HUES64 (cell line): ENCODE results near the gene EEIG1.

Source experiments
- H3K27ac ChIP-seq: 2 replicates; pipeline ENCODE4 v1.7.0; 2013; ENCODE audit warnings: low read depth, low read length, inconsistent platforms
- H3K27me3 ChIP-seq: 2 replicates; pipeline ENCODE4 v1.6.1; 2013; ENCODE audit warnings: mild to moderate bottlenecking, low read length; ENCODE audit not compliant: insufficient read depth
- H3K36me3 ChIP-seq: 2 replicates; pipeline ENCODE4 v1.6.1; 2013; ENCODE audit warnings: mild to moderate bottlenecking, low read length; ENCODE audit not compliant: insufficient read depth
- H3K4me1 ChIP-seq: 2 replicates; pipeline ENCODE4 v1.6.1; 2013; ENCODE audit warnings: mild to moderate bottlenecking, low read length, moderate library complexity; ENCODE audit not compliant: insufficient read depth
- H3K4me3 ChIP-seq: 2 replicates; pipeline ENCODE4 v1.5.1; 2013; ENCODE audit warnings: mild to moderate bottlenecking, low read length, moderate library complexity
- H3K9ac ChIP-seq: 2 replicates; pipeline ENCODE4 v1.6.1; 2013; ENCODE audit warnings: mild to moderate bottlenecking, low read depth, low read length
- H3K9me3 ChIP-seq: 2 replicates; pipeline ENCODE4 v1.6.1; 2013; ENCODE audit warnings: low read depth, low read length; ENCODE audit not compliant: insufficient read depth
- WGBS: fragments of 150-250, 120-280 bp; methylation state at CpG from one replicate; pipeline ENCODE4 v1.1.7; 2013; ENCODE audit warnings: missing lambda C conversion rate; 5-methylcytosine and 5-hydroxymethylcytosine counted together

Gene EEIG1

DNA sequence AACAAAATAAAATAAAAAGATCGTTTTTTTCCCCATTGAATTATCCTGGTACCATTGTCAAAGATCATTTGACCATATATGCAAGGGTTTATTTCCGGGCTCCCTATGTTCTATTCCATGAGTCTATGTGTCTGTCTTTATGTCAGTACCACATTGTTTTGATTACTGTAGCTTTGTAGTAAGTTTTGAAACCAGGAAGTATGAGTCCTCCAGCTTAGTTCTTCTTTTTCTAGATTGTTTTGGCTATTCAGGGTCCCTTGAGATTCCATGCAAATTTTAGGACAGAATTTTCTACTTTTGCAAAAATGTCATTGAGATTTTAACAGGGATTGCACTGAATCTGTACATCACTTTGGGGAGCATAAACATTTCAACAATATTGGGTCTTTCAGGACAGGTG lies 18.7 kb upstream of the EEIG1 start:
- Histone ChIP-seq H3K9ac (no peak overlapping the region), H3K4me1 (peaks cover 6% of the 10 kb centered on the region), H3K36me3 (no peaks in the 10 kb centered on the region), H3K27me3 (no peaks in the 10 kb centered on the region), H3K27ac (no peak overlapping the region), H3K9me3 (no peaks in the 10 kb centered on the region), H3K4me3 (no peak overlapping the region)
- 89% methylated on average over 2 of the region's 2 CpGs for WGBS

DNA sequence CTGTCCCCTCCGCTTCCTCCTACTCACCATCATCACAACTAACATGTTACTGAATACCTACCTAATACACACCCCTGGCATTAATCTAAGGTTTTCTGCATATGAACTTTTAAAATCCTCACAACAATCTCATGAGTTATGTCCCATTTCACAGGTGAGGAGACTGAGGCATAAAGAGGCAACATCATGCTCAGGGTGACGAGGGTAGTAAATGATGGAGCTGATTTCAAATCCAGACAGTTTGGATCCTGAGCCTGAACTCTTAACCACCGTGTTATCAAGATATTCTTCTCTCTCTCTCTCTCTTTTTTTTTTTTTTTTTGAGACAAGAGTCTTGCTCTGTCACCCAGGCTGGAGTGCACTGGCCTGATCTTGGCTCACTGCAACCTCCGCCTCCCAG lies 12.9 kb upstream of the EEIG1 start:
- no peaks in the 10 kb centered on the region for H3K4me1 ChIP-seq

DNA sequence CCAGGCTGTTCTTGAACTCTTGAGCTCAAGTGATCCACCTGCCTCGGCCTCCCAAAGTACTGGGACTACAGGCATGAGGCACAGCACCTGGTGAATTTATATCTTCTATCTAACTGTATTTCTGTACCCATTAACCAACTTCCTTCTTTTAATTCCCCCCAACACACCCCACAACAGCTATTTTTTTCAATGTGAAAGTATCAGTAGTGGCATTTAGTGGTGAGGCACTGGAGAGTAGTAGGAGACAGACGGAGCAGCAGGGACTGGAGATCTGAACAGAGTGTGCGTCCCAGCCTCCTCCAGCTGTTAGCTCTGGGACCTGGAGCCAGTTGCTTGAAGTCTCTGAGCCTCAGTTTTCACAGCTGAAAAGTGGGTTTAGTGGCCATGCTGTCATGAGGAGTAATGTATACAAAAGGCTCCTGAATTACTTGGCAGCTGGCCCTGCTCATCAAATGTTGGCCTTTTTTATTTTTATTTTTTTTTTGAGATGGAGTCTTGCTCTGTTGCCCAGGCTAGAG lies 11.0 kb upstream of the EEIG1 start:
- H3K36me3 ChIP-seq = no peaks in the 10 kb centered on the region
- no peaks in the 10 kb centered on the region for H3K27me3 ChIP-seq
- no peak overlapping the region for H3K4me3 ChIP-seq
- no peak overlapping the region for H3K9ac ChIP-seq
- no peak overlapping the region for H3K27ac ChIP-seq
- no peaks in the 10 kb centered on the region for H3K4me1 ChIP-seq
- no peaks in the 10 kb centered on the region for H3K9me3 ChIP-seq
- 92% methylated on average over 3 of the region's 3 CpGs for WGBS

More for the DNA sequence above, 12.9 kb upstream of the EEIG1 start:
- Histone ChIP-seq H3K4me3 (no peak overlapping the region), H3K9ac (no peak overlapping the region), H3K27ac (no peak overlapping the region), H3K36me3 (no peaks in the 10 kb centered on the region), H3K9me3 (no peaks in the 10 kb centered on the region), H3K27me3 (no peaks in the 10 kb centered on the region)
- WGBS = 95% methylated on average over 4 of the region's 4 CpGs

DNA sequence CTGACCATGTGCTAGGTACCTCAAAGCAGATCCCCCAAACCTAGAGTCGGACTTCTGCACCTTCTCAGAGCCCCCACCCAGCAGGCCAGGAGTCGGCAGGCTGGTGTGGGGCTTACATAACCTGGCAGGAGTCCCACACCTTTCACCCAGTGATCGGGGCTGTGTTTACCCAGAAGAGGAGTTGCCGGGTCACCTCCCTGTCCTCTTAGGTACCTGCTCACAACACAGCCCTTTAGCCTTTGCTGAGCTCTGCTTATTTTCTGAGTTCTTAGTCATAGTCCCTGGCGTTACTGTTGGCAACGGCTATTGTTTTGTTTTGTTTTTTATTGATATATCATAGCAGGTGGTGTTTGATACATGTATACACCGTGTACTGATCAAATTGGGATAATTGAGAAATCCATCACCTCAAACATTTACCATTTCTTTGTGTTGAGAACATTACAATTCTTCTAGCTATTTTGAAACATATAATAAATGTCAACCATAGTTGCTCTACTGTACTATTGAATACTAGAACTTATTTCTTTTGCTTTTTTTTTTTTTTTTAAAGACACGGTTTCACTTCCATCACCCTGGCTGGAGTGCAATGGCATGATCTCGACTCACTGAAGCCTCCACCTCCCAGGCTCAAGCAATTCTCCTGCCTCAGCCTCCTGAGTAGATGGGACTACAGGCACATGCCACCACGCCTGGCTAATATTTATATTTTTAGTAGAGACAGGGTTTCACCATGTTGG lies 10.4 kb upstream of the EEIG1 start:
- no peaks in the 10 kb centered on the region for H3K27me3 ChIP-seq
- no peaks in the 10 kb centered on the region for H3K9me3 ChIP-seq
- no peak overlapping the region for H3K27ac ChIP-seq
- 92% methylated on average over 10 of the region's 10 CpGs for WGBS
- no peaks in the 10 kb centered on the region for H3K36me3 ChIP-seq
- no peaks in the 10 kb centered on the region for H3K4me1 ChIP-seq
- H3K9ac ChIP-seq = no peak overlapping the region
- no peak overlapping the region for H3K4me3 ChIP-seq

DNA sequence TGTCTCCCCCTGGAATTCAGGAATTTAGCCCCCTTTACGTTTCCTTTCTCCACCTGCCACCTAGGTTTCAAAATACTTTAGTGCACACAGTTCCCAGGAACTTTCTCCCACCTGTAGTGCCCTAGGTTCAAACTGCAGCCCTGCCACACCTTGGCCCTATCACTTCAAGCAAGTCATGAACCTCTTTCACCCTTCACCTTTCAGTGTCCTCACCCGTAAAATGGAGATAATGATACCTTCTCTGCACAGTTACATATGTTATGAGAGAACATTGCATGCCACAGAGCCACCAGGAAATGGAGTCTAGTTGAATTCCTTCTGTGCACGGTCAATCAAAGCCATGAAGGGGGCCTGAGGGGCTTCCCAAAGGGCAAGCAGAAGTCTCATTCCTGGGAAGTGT lies 9.8 kb upstream of the EEIG1 start:
- Histone ChIP-seq H3K9ac (no peak overlapping the region), H3K27ac (no peak overlapping the region), H3K9me3 (no peaks in the 10 kb centered on the region), H3K27me3 (no peaks in the 10 kb centered on the region), H3K36me3 (no peaks in the 10 kb centered on the region), H3K4me1 (no peaks in the 10 kb centered on the region), H3K4me3 (no peak overlapping the region)
- 90% methylated on average over 3 of the region's 3 CpGs for WGBS

DNA sequence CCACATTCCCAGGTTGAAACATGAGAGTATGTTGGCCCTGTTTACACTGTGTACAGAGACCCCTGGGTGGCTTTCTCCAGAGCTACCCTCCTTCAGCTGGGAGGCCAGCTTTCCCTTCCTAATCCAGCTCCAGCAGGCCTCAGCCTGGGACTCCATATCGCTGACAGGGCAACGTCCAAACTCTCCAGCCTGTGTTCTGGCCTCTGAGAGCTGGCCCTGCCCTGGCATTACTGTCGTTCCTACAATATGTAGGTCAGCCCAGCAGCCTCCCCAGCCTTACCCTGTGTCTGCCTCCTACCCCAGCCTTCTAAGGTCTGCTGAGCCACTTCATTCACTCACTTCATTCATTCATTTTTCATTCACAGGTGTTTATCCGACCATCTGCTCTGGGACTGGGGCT lies 8.3 kb upstream of the EEIG1 start:
- Histone ChIP-seq H3K4me1 (no peaks in the 10 kb centered on the region), H3K36me3 (no peaks in the 10 kb centered on the region), H3K27me3 (no peaks in the 10 kb centered on the region), H3K4me3 (no peak overlapping the region), H3K9ac (no peak overlapping the region), H3K9me3 (no peaks in the 10 kb centered on the region), H3K27ac (no peak overlapping the region)
- WGBS = 89% methylated on average over 4 of the region's 4 CpGs

DNA sequence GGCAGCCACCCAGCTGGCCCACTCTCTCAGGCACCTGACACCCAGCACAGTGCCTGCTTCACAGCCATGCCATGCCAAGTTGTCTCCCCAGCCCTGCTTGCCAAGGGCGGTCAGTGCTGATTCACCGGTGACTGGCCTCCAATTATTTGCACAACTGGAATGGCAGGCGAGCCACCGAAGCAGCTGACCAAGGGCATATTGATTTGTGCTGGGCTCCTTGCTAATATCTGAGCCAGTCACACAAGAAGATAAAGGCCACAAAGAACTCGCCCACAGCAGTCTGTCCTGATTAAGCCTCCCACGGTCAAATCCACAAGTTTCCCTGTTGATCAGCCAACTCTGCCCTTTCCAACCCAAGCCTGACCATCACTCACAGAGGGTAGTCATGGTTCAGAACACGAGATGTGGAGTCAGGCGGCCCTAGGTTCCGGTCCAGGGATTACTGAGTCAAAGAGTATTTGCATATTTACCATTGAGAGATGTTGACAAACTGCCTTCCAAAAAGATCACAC lies 6.4 kb upstream of the EEIG1 start:
- H3K36me3 ChIP-seq = no peaks in the 10 kb centered on the region
- H3K9me3 ChIP-seq = no peaks in the 10 kb centered on the region
- no peaks in the 10 kb centered on the region for H3K4me1 ChIP-seq
- no peak overlapping the region for H3K9ac ChIP-seq
- no peaks in the 10 kb centered on the region for H3K27me3 ChIP-seq
- 94% methylated on average over 9 of the region's 9 CpGs for WGBS
- H3K4me3 ChIP-seq = no peak overlapping the region
- H3K27ac ChIP-seq = no peak overlapping the region

DNA sequence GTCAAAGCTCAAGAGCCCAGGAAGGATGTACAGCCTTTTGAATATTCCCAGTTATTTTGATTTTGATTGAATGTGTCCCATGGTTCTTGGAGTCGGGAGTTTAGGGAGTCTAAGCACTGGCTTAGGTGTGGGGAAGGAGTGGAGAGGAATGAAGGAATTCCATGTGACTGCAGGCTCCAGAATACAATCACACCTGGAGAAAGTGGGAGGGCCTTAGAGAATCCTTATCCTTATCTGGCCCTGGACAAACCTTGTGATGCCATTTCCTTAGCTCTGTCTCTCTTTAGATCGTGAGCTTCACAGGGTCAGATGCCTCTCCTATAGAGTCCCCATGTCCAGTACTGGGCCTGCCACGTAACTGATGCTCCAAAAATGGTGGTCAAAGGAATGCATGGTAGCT lies 4.2 kb upstream of the EEIG1 start:
- 91% methylated on average over 3 of the region's 3 CpGs for WGBS
- no peaks in the 10 kb centered on the region for H3K27me3 ChIP-seq
- H3K36me3 ChIP-seq = no peaks in the 10 kb centered on the region
- peaks cover 6% of the 10 kb centered on the region; the same call in 1 of the 2 replicates for H3K4me1 ChIP-seq
- no peak overlapping the region for H3K9ac ChIP-seq
- no peak overlapping the region for H3K4me3 ChIP-seq
- H3K9me3 ChIP-seq = no peaks in the 10 kb centered on the region
- H3K27ac ChIP-seq = no peak overlapping the region

DNA sequence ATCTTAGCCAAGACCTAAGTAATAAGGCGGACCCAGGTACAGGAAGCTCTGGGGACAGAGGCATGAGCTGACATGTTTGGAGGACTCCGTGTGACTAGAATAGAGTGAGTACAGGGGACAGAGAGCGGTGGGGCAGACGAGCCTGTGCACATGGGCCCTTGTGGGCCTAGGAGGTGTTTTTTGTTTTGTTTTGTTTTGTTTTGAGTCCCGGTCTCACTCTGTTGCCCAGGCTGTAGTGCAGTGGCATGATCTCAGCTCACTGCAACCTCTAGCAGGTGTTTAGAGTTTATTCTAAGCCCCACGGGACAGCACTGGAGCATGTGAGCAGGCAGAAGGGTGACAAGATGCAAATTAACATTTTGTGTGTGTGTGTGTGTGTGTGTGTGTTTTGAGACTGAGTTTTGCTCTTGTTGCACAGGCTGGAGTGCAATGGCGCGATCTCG lies 3.1 kb upstream of the EEIG1 start:
- H3K4me1 ChIP-seq = peaks cover 7% of the 10 kb centered on the region; the same call in 1 of the 2 replicates
- 94% methylated on average over 9 of the region's 9 CpGs for WGBS
- H3K4me3 ChIP-seq = no peak overlapping the region
- H3K36me3 ChIP-seq = no peaks in the 10 kb centered on the region
- H3K9ac ChIP-seq = no peak overlapping the region
- no peaks in the 10 kb centered on the region for H3K27me3 ChIP-seq
- no peak overlapping the region for H3K27ac ChIP-seq
- H3K9me3 ChIP-seq = no peaks in the 10 kb centered on the region

DNA sequence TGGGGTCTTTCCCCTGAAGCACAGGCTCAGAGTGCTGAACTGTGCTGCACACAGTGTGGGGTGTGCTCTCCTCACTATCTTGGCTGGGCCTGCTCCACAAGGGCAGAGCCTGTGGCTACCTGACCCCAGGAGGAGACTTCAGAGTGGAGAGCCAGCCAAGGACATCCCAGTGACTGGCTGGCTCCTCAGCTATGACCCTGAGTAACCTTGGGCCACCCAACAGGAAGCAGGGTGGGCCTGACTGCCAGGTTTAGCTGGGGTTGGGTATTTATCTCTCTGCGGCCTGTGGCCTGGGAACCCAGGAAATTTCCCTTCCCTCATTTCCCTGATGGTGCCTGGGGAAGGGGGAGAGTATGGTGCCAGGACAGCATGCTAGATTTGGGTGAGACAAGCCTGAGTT lies 2.1 kb upstream of the EEIG1 start:
- no peak overlapping the region for H3K9ac ChIP-seq
- no peaks in the 10 kb centered on the region for H3K9me3 ChIP-seq
- H3K27me3 ChIP-seq = no peaks in the 10 kb centered on the region
- H3K4me3 ChIP-seq = no peak overlapping the region
- 75% methylated on average over 1 of the region's 1 CpG for WGBS
- no peak overlapping the region for H3K27ac ChIP-seq
- H3K36me3 ChIP-seq = no peaks in the 10 kb centered on the region
- H3K4me1 ChIP-seq = peaks cover 16% of the 10 kb centered on the region

DNA sequence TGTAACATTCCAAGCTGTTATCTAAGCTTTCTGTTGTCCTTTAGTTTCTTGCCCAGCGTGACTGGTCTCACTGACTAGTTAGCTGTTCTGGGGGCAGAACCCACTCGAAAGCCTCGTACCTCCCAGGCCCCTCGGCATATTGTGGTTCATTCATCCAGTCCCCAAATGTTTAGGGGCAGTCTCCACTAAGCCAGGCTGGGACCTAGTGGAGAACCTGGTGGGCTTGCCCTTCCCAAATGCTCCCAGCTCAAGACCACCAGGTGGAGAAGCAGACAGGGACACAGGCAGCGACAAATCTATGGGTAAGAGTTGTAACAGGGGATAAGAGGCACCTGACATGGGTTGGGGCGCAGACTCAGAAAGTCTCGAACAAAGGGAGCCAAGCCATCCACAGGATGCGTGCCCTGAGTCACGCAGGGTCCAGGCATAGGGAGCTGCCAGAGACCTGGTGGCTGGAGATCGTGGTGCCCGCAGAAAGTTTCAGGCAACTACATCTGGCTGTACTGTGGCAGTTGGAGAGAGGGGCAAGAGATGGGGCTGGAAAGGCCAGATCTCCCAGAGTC lies 851 bp upstream of the EEIG1 start:
- Histone ChIP-seq H3K27ac (peak overlapping the region; percentile 93), H3K4me3 (peak overlapping the region; percentile 60), H3K9ac (peak overlapping the region; percentile 78), H3K4me1 (peaks cover 25% of the 10 kb centered on the region), H3K9me3 (no peaks in the 10 kb centered on the region), H3K27me3 (no peaks in the 10 kb centered on the region), H3K36me3 (no peaks in the 10 kb centered on the region)
- 82% methylated on average over 11 of the region's 11 CpGs for WGBS
